Breast epithelium (tissue), 4 donors: Measurements from ENCODE around the gene CHERP. TPM values are rescaled to one million over a fixed set of nuclear protein-coding genes. Genes with fewer than 3 reads are reported as not detected.

Source experiments
- DNase-seq, 2 donors: peaks; one replicate each; pipeline ENCODE4 v3.0.0-alpha.2; 2019; ENCODE audit warnings: low spot score in 2 of 2
- H3K27ac ChIP-seq, 2 donors: fragments of 200-600 bp; sonication (generic) in 1 of 2; one replicate each; pipeline ENCODE4 v1.5.1; 2016 to 2019; ENCODE audit warnings: mild to moderate bottlenecking in 1 of 2
- H3K27me3 ChIP-seq, 2 donors: fragments of 200-600 bp; sonication (generic) in 1 of 2; one replicate each; pipeline versions ENCODE4 v1.5.1 to v1.6.0; 2017 to 2019; ENCODE audit warnings: control low read depth in 1 of 2, mild to moderate bottlenecking in 1 of 2
- H3K36me3 ChIP-seq: fragments of 200-600 bp; one replicate; pipeline ENCODE4 v1.5.1; 2019
- H3K4me1 ChIP-seq, 2 donors: fragments of 200-600 bp; sonication (generic); one replicate each; pipeline ENCODE4 v1.5.1; 2016 to 2019; ENCODE audit warnings: control low read depth in 1 of 2
- H3K4me3 ChIP-seq, 3 donors: fragments of 200-600 bp; sonication (generic); 1 replicate in 2 of 3; 2 replicates in 1 of 3; pipeline ENCODE4 v1.5.1; 2016 to 2019; ENCODE audit warnings: mild to moderate bottlenecking in 3 of 3, moderate library complexity in 2 of 3
- H3K9me3 ChIP-seq, 2 donors: fragments of 200-600 bp; sonication (generic) in 1 of 2; one replicate each; pipeline ENCODE4 v1.5.1; 2016 to 2019; ENCODE audit warnings: control low read depth in 1 of 2
- POLR2A ChIP-seq: fragments of 450-650 bp; IDR thresholded peaks from one replicate; pipeline ENCODE4 v1.6.1; 2016; ENCODE audit warnings: antibody characterized with exemption, mild to moderate bottlenecking, moderate library complexity
- POLR2AphosphoS5 ChIP-seq, 3 donors: sonication (generic); formaldehyde crosslinking; IDR thresholded peaks; one replicate each; pipeline ENCODE4 v1.6.1; 2017; ENCODE audit warnings: antibody characterized with exemption in 3 of 3
- intact Hi-C: fragments of 100-400 bp; cut with DNase I; formaldehyde crosslinking; loops from one replicate; pipeline ENCODE4 v1.15.1; 2023; ENCODE audit warnings: low total_unique reads
- total RNA-seq, 3 donors: library from RNA; depleted of rRNA; stranded (reverse); fragments of >200 nt; gene quantifications; one replicate each; pipeline ENCODE4 v1.1.0, GENCODE V29; 2016
- TF ChIP-seq, protein P1 (sequence below), 3 donors: fragments of 450-650 bp; IDR thresholded peaks; one replicate each; pipeline ENCODE4 v1.5.1; 2016 to 2017; ENCODE audit warnings: antibody characterized with exemption in 3 of 3, mild to moderate bottlenecking in 3 of 3, moderate library complexity in 3 of 3

CHERP gene
- total RNA-seq, 3 donors from 2014 or later, result 6.7 to 9.2 (median 8.0) TPM

DNA sequence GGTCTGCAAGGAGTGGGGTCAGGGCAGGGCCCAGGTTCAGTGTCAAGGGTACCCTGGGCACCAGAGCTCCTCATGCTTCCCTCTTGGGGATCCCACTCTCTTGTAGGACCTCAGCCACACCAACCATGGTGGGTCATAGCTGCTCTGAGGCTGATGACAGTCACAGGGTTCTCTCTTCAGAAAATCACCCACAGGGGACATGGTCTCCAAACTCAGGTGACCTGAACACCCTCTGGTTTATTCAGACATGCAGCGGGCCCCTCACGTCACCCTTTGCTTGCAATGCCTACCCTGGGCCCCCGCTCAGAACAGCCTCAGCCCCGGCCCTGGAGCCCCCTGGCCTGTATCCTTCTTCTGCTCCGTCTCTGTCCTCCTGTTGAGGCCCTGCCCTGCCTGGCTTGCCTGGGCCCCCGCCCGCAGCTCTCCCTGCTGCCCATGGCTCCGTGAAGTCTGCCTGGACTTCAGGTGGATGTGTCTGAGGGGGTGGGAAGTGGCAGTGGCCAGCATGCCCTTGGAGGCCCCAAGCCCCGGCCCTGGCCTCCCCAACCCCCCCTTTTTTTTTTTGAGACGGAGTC is 20.4 kb downstream of the CHERP start:
- no peak for TF ChIP-seq POLR2A
- TF ChIP-seq, protein P1, sequence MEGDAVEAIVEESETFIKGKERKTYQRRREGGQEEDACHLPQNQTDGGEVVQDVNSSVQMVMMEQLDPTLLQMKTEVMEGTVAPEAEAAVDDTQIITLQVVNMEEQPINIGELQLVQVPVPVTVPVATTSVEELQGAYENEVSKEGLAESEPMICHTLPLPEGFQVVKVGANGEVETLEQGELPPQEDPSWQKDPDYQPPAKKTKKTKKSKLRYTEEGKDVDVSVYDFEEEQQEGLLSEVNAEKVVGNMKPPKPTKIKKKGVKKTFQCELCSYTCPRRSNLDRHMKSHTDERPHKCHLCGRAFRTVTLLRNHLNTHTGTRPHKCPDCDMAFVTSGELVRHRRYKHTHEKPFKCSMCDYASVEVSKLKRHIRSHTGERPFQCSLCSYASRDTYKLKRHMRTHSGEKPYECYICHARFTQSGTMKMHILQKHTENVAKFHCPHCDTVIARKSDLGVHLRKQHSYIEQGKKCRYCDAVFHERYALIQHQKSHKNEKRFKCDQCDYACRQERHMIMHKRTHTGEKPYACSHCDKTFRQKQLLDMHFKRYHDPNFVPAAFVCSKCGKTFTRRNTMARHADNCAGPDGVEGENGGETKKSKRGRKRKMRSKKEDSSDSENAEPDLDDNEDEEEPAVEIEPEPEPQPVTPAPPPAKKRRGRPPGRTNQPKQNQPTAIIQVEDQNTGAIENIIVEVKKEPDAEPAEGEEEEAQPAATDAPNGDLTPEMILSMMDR (IDR thresholded peaks at IDR 0.05), result no peak
- Histone ChIP-seq H3K9me3 (no peaks in the 10 kb centered on the region), H3K36me3 (peaks cover 10% of the 10 kb centered on the region)

GRCh38 chr19:16520986-16521624 is 21.1 kb downstream of the CHERP start:
- intact Hi-C loops, result no loop called here
- Histone ChIP-seq H3K4me1 (no peaks in the 10 kb centered on the region), H3K9me3 (no peaks in the 10 kb centered on the region), H3K27me3 (no peaks in the 10 kb centered on the region), H3K4me3 (no peak overlapping the region), H3K36me3 (peaks cover 10% of the 10 kb centered on the region), H3K27ac (no peak overlapping the region)
- TF ChIP-seq, protein P1 (IDR thresholded peaks at IDR 0.05), result no peak
- TF ChIP-seq POLR2AphosphoS5 (IDR thresholded peaks at IDR 0.05) (no peak), POLR2A (no peak)
- no peak for DNase-seq

More for the DNA sequence above, 20.4 kb downstream of the CHERP start:
- intact Hi-C loops, result no loop called here
- H3K27me3 ChIP-seq, result no peaks in the 10 kb centered on the region
- H3K4me1 ChIP-seq, result no peaks in the 10 kb centered on the region
- no peak overlapping the region for H3K27ac ChIP-seq
- DNase-seq, result no peak
- H3K4me3 ChIP-seq, result no peak overlapping the region

GRCh38 chr19:16520074-16520973 is 21.9 kb downstream of the CHERP start:
- Histone ChIP-seq H3K27ac (no peak overlapping the region), H3K4me3 (no peak overlapping the region), H3K9me3 (no peaks in the 10 kb centered on the region), H3K36me3 (peaks cover 5% of the 10 kb centered on the region), H3K4me1 (no peaks in the 10 kb centered on the region), H3K27me3 (no peaks in the 10 kb centered on the region)
- no peak for DNase-seq
- no peak for TF ChIP-seq POLR2A
- TF ChIP-seq, protein P1 (IDR thresholded peaks at IDR 0.05), result no peak
- TF ChIP-seq POLR2AphosphoS5 (IDR thresholded peaks at IDR 0.05), result no peak
- intact Hi-C loops, result no loop called here

- TF ChIP-seq, protein P1 (IDR thresholded peaks at IDR 0.05), result no peak
- TF ChIP-seq POLR2AphosphoS5 (IDR thresholded peaks at IDR 0.05) (no peak), POLR2A (no peak)
- no peak overlapping the region for H3K4me3 ChIP-seq
Observed at GRCh38 chr19:16519230-16519687, 23.0 kb downstream of the CHERP start.

More at GRCh38 chr19:16519230-16519687, 23.0 kb downstream of the CHERP start:
- no peaks in the 10 kb centered on the region for H3K27me3 ChIP-seq
- no peaks in the 10 kb centered on the region for H3K9me3 ChIP-seq
- intact Hi-C loops, result no loop called here
- no peak for DNase-seq
- H3K36me3 ChIP-seq, result peaks cover 5% of the 10 kb centered on the region
- no peak overlapping the region for H3K27ac ChIP-seq
- no peaks in the 10 kb centered on the region for H3K4me1 ChIP-seq
